ENCODE results near the gene DNAJC8. TPM values are rescaled to one million over a fixed set of nuclear protein-coding genes. Genes with fewer than 3 reads are reported as not detected.

The DNAJC8 gene
- total RNA-seq, 1 experiment from 2014 or later = 57.6 TPM

- CTCF ChIA-PET = no interaction called here
- Mint-ChIP-seq H3K9me3 (ENCODE audit: low read depth, unreplicated experiment) (no peaks in the 10 kb centered on the region), H3K27me3 (ENCODE audit: unreplicated experiment) (no peaks in the 10 kb centered on the region), H3K36me3 (ENCODE audit: insufficient read depth, unreplicated experiment) (no peaks in the 10 kb centered on the region), H3K27ac (ENCODE audit: unreplicated experiment) (no peak overlapping the region), H3K4me3 (ENCODE audit: low read depth, unreplicated experiment) (no peak overlapping the region), H3K4me1 (ENCODE audit: low read depth, unreplicated experiment) (peaks cover 7% of the 10 kb centered on the region)
- TF ChIP-seq, protein P1, sequence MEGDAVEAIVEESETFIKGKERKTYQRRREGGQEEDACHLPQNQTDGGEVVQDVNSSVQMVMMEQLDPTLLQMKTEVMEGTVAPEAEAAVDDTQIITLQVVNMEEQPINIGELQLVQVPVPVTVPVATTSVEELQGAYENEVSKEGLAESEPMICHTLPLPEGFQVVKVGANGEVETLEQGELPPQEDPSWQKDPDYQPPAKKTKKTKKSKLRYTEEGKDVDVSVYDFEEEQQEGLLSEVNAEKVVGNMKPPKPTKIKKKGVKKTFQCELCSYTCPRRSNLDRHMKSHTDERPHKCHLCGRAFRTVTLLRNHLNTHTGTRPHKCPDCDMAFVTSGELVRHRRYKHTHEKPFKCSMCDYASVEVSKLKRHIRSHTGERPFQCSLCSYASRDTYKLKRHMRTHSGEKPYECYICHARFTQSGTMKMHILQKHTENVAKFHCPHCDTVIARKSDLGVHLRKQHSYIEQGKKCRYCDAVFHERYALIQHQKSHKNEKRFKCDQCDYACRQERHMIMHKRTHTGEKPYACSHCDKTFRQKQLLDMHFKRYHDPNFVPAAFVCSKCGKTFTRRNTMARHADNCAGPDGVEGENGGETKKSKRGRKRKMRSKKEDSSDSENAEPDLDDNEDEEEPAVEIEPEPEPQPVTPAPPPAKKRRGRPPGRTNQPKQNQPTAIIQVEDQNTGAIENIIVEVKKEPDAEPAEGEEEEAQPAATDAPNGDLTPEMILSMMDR (IDR thresholded peaks at IDR 0.05; ENCODE audit: unreplicated experiment) = no peak
- DNase-seq = no peak
- intact Hi-C loops (cut with micrococcal nuclease; ENCODE audit: unreplicated experiment) = no loop called here
- BruUV-seq (replicated peaks) = no TSS peak
Observed at GRCh38 chr1:28157894-28158293, 74.9 kb downstream of the DNAJC8 start.

DNA sequence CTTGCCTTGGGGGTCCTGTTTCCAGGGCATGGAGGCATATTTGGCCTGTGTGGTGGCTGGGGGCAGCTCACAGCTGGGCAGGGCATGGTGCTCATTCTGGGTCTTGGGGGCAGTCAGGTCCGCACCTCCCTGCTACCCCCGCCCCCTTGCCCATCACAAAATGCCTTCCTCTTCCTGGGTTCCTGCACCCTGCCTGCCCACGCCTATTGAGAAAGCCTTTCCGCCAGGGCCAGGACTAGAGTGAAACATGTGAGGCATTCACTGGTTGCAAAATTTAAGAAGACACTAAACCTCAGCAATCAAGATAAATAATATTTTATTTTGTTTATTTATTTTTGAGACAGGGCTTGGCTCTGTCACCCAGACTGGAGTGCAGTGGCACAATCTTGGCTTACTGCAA is 76.0 kb downstream of the DNAJC8 start:
- DNase-seq = no peak
- Mint-ChIP-seq H3K36me3 (ENCODE audit: insufficient read depth, unreplicated experiment) (no peaks in the 10 kb centered on the region), H3K27me3 (ENCODE audit: unreplicated experiment) (no peaks in the 10 kb centered on the region), H3K27ac (ENCODE audit: unreplicated experiment) (no peak overlapping the region), H3K4me3 (ENCODE audit: low read depth, unreplicated experiment) (no peak overlapping the region), H3K9me3 (ENCODE audit: low read depth, unreplicated experiment) (no peaks in the 10 kb centered on the region), H3K4me1 (ENCODE audit: low read depth, unreplicated experiment) (peaks cover 9% of the 10 kb centered on the region)
- CTCF ChIA-PET = no interaction called here
- TF ChIP-seq, protein P1 (IDR thresholded peaks at IDR 0.05; ENCODE audit: unreplicated experiment) = no peak
- BruUV-seq (replicated peaks) = no TSS peak
- intact Hi-C loops (cut with micrococcal nuclease; ENCODE audit: unreplicated experiment) = no loop called here

GRCh38 chr1:28155628-28156027 is 77.2 kb downstream of the DNAJC8 start:
- Mint-ChIP-seq H3K36me3 (ENCODE audit: insufficient read depth, unreplicated experiment) (no peaks in the 10 kb centered on the region), H3K27me3 (ENCODE audit: unreplicated experiment) (no peaks in the 10 kb centered on the region), H3K9me3 (ENCODE audit: low read depth, unreplicated experiment) (no peaks in the 10 kb centered on the region), H3K4me3 (ENCODE audit: low read depth, unreplicated experiment) (no peak overlapping the region), H3K4me1 (ENCODE audit: low read depth, unreplicated experiment) (peaks cover 9% of the 10 kb centered on the region), H3K27ac (ENCODE audit: unreplicated experiment) (no peak overlapping the region)
- DNase-seq = no peak
- BruUV-seq (replicated peaks) = no TSS peak
- intact Hi-C loops (cut with micrococcal nuclease; ENCODE audit: unreplicated experiment) = no loop called here
- TF ChIP-seq, protein P1 (IDR thresholded peaks at IDR 0.05; ENCODE audit: unreplicated experiment) = no peak
- CTCF ChIA-PET = no interaction called here

- Mint-ChIP-seq H3K36me3 (ENCODE audit: insufficient read depth, unreplicated experiment) (no peaks in the 10 kb centered on the region), H3K4me1 (ENCODE audit: low read depth, unreplicated experiment) (peaks cover 9% of the 10 kb centered on the region), H3K27ac (ENCODE audit: unreplicated experiment) (no peak overlapping the region), H3K9me3 (ENCODE audit: low read depth, unreplicated experiment) (peaks cover 3% of the 10 kb centered on the region), H3K27me3 (ENCODE audit: unreplicated experiment) (no peaks in the 10 kb centered on the region), H3K4me3 (ENCODE audit: low read depth, unreplicated experiment) (no peak overlapping the region)
- TF ChIP-seq, protein P1 (IDR thresholded peaks at IDR 0.05; ENCODE audit: unreplicated experiment) = no peak
- CTCF ChIA-PET = interaction anchor here (0.6 to 0.7 kb wide), 2 partner anchors 43 to 67 kb away, joined by 3 to 7 read pairs; no protein-coding TSS in a partner anchor
- intact Hi-C loops (cut with micrococcal nuclease; ENCODE audit: unreplicated experiment) = no loop called here
- BruUV-seq (replicated peaks) = no TSS peak
- DNase-seq = no peak
Observed at GRCh38 chr1:28154078-28154594, 78.7 kb downstream of the DNAJC8 start.

Other genes with a start within 250 kb of the DNAJC8 start
- gene EYA3, start 144.4 kb downstream of the DNAJC8 start, total RNA-seq (2022) = 15.0 and 18.8 TPM in 2 replicates
- 2.4 and 2.5 TPM in 2 replicates for gene PTAFR, start 56.3 kb downstream of the DNAJC8 start, total RNA-seq (2022)
- gene ATP5IF1, start 3.1 kb upstream of the DNAJC8 start, total RNA-seq (2022) = 112 and 125 TPM in 2 replicates
- gene SESN2, start 26.5 kb upstream of the DNAJC8 start, total RNA-seq (2022) = 12.4 and 13.0 TPM in 2 replicates
- gene MED18, start 96.0 kb upstream of the DNAJC8 start, total RNA-seq (2022) = 17.4 and 18.8 TPM in 2 replicates
- gene PHACTR4, start 136.7 kb upstream of the DNAJC8 start, total RNA-seq (2022) = 58.0 and 58.7 TPM in 2 replicates

All from Calu3 (cell line).